ENCODE data around the gene SLC44A4.
"Not testable (repeated sequence)": the region's sequence is repeated elsewhere in the genome, so short reads cannot be mapped to it uniquely, and the experiment has no call there.

The SLC44A4 gene

DNA sequence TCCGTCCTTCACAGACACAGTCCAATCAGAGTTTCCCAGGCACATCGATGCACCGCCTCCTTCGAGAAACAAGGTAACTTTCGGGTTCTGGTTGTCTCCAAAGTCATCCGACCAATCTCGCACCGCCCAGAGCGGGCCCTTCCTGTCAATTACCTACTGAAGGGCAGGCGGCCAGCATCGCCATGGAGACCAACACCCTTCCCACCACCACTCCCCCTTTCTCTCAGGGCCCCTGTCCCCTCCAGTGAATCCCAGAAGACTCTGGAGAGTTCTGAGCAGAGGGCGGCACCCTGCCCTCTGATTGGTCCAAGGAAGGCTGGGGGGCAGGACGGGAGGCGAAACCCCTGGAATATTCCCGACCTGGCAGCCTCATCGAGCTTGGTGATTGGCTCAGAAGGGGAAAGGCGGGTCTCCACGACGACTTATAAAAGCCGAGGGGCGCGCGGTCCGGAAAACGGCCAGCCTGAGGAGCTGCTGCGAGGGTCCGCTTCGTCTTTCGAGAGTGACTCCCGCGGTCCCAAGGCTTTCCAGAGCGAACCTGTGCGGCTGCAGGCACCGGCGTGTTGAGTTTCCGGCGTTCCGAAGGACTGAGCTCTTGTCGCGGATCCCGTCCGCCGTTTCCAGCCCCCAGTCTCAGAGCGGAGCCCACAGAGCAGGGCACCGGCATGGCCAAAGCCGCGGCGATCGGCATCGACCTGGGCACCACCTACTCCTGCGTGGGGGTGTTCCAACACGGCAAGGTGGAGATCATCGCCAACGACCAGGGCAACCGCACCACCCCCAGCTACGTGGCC is 51.3 kb downstream of the SLC44A4 start, which contains the start of gene HSPA1B:
HSPA1B (plus strand) TSS at position 453 of the 794 bp plus-strand sequence; CDS start at position 666, 213 bp downstream.
- WGBS (ENCODE audit: insufficient coverage, insufficient read length): no CpG with 5 or more reads among the region's 56 CpGs
- H3K27me3 ChIP-seq (ENCODE audit: control insufficient read depth, insufficient read depth, low read length): no peaks in the 10 kb centered on the region
- H3K4me1 ChIP-seq (ENCODE audit: control insufficient read depth, insufficient read depth, low read length): no peaks in the 10 kb centered on the region; the same call in none of the 2 replicates
- H3K36me3 ChIP-seq (ENCODE audit: control insufficient read depth, insufficient read depth, low read length): no peaks in the 10 kb centered on the region; the same call in 1 of the 2 replicates
- peak within 1 kb of the TSS; percentile 66 for H3K27ac ChIP-seq (ENCODE audit: low read length)
- H3K9me3 ChIP-seq (ENCODE audit: control insufficient read depth, insufficient read depth, low read length): no peaks in the 10 kb centered on the region
- peak; percentile 100 for DNase-seq (ENCODE audit: low read depth, low spot score)
- H3K4me3 ChIP-seq (ENCODE audit: low read length): peak within 1 kb of the TSS; percentile 71

DNA sequence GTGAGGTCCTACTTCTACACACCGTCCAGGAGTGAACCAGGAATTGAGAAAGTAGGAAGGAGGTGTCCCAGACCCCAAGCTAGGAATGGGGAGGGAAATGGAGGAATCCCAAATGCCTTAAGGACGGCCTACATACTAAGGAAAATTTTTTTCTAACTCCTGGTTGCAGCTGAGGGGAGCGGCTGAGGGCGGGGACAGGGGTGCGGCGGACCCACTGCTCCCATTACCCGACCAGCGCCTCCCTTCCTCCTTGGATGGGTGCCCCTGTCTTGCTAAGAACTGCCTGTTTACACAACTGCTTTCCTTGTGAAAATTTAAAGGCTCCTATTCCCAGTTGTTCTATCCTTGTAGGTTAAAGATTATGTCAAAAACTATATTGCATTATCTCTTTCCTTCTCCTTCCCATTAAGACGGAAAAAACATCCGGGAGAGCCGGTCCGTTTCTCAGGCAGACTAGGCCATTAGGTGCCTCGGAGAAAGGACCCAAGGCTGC is 52.0 kb downstream of the SLC44A4 start:
- Histone ChIP-seq H3K36me3 (ENCODE audit: control insufficient read depth, insufficient read depth, low read length) (no peaks in the 10 kb centered on the region; the same call in 1 of the 2 replicates), H3K27me3 (ENCODE audit: control insufficient read depth, insufficient read depth, low read length) (no peaks in the 10 kb centered on the region), H3K4me3 (ENCODE audit: low read length) (peak overlapping the region; percentile 33; the same call in 1 of the 2 replicates), H3K27ac (ENCODE audit: low read length) (peak overlapping the region; percentile 66), H3K9me3 (ENCODE audit: control insufficient read depth, insufficient read depth, low read length) (no peaks in the 10 kb centered on the region), H3K4me1 (ENCODE audit: control insufficient read depth, insufficient read depth, low read length) (no peaks in the 10 kb centered on the region; the same call in none of the 2 replicates)
- no CpG with 5 or more reads among the region's 13 CpGs for WGBS (ENCODE audit: insufficient coverage, insufficient read length)
- no peak for DNase-seq (ENCODE audit: low read depth, low spot score)

DNA sequence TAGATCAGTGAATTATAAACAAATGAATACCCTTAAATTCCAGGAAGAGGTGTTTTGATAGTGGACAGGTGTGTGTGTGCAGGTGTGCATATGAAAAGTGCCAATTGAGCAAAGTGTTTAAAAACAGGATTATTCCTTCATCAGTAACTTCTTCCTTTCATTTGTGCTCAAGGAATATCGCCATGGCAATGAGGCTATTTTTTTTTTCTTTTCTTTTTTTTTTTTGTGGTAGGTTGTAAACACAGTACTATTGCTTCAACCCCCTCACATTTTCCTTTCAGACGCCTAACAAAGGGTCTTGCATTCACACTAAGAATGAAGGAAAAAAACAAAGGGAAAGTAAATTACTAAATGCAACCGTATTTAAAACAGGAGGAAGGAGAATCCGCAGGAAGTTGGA is 53.2 kb downstream of the SLC44A4 start:
- no peak for DNase-seq (ENCODE audit: low read depth, low spot score)
- WGBS (ENCODE audit: insufficient coverage, insufficient read length): no CpG with 5 or more reads among the region's 4 CpGs
- Histone ChIP-seq H3K4me1 (ENCODE audit: control insufficient read depth, insufficient read depth, low read length) (no peaks in the 10 kb centered on the region; the same call in none of the 2 replicates), H3K36me3 (ENCODE audit: control insufficient read depth, insufficient read depth, low read length) (no peaks in the 10 kb centered on the region; the same call in 1 of the 2 replicates), H3K9me3 (ENCODE audit: control insufficient read depth, insufficient read depth, low read length) (no peaks in the 10 kb centered on the region), H3K27me3 (ENCODE audit: control insufficient read depth, insufficient read depth, low read length) (no peaks in the 10 kb centered on the region), H3K27ac (ENCODE audit: low read length) (peak overlapping the region; percentile 42), H3K4me3 (ENCODE audit: low read length) (no peak overlapping the region)

- H3K4me1 ChIP-seq (ENCODE audit: control insufficient read depth, insufficient read depth, low read length); H3K27me3 ChIP-seq (ENCODE audit: control insufficient read depth, insufficient read depth, low read length); H3K27ac ChIP-seq (ENCODE audit: low read length); H3K36me3 ChIP-seq (ENCODE audit: control insufficient read depth, insufficient read depth, low read length); H3K4me3 ChIP-seq (ENCODE audit: low read length); H3K9me3 ChIP-seq (ENCODE audit: control insufficient read depth, insufficient read depth, low read length); DNase-seq (ENCODE audit: low read depth, low spot score): not testable (repeated sequence)
- no CpG with 5 or more reads among the region's 9 CpGs for WGBS (ENCODE audit: insufficient coverage, insufficient read length)
Measured at GRCh38 chr6:31823592-31824196, 55.1 kb downstream of the SLC44A4 start.

- Histone ChIP-seq H3K27ac (ENCODE audit: low read length) (no peak overlapping the region), H3K4me3 (ENCODE audit: low read length) (peak overlapping the region; percentile 29; the same call in 1 of the 2 replicates), H3K27me3 (ENCODE audit: control insufficient read depth, insufficient read depth, low read length) (no peaks in the 10 kb centered on the region), H3K36me3 (ENCODE audit: control insufficient read depth, insufficient read depth, low read length) (no peaks in the 10 kb centered on the region), H3K9me3 (ENCODE audit: control insufficient read depth, insufficient read depth, low read length) (no peaks in the 10 kb centered on the region), H3K4me1 (ENCODE audit: control insufficient read depth, insufficient read depth, low read length) (no peaks in the 10 kb centered on the region; the same call in none of the 2 replicates)
- no peak for DNase-seq (ENCODE audit: low read depth, low spot score)
- no CpG with 5 or more reads among the region's 25 CpGs for WGBS (ENCODE audit: insufficient coverage, insufficient read length)
Measured at GRCh38 chr6:31822036-31822821, 56.6 kb downstream of the SLC44A4 start.

- H3K4me3 ChIP-seq (ENCODE audit: low read length): peak overlapping the region; percentile 55; the same call in 1 of the 2 replicates
- no peaks in the 10 kb centered on the region; the same call in none of the 2 replicates for H3K4me1 ChIP-seq (ENCODE audit: control insufficient read depth, insufficient read depth, low read length)
- no peaks in the 10 kb centered on the region for H3K9me3 ChIP-seq (ENCODE audit: control insufficient read depth, insufficient read depth, low read length)
- H3K27ac ChIP-seq (ENCODE audit: low read length): no peak overlapping the region
- DNase-seq (ENCODE audit: low read depth, low spot score): no peak
- H3K36me3 ChIP-seq (ENCODE audit: control insufficient read depth, insufficient read depth, low read length): no peaks in the 10 kb centered on the region
- no peaks in the 10 kb centered on the region for H3K27me3 ChIP-seq (ENCODE audit: control insufficient read depth, insufficient read depth, low read length)
- no CpG with 5 or more reads among the region's 39 CpGs for WGBS (ENCODE audit: insufficient coverage, insufficient read length)
Measured at GRCh38 chr6:31821301-31822035, 57.3 kb downstream of the SLC44A4 start.

DNA sequence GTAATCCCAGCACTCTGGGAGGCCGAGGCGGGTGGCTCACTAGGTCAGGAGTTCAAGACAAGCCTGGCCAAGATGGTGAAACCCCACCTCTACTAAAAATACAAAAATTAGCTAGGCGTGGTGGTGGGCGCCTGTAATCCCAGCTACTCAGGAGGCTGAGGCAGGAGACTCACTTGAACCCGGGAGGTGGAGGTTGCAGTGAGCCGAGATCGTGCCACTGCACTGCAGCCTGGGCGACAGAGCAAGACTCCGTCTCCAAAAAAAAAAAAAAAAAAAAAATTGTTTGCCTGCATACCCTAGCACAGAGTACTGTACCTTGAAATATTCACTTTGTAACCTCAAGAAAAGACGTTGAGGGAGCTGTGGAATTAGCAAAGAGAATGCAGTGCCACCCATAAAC is 58.4 kb downstream of the SLC44A4 start:
- not testable (repeated sequence) for H3K27me3 ChIP-seq (ENCODE audit: control insufficient read depth, insufficient read depth, low read length); H3K36me3 ChIP-seq (ENCODE audit: control insufficient read depth, insufficient read depth, low read length); H3K4me3 ChIP-seq (ENCODE audit: low read length); H3K9me3 ChIP-seq (ENCODE audit: control insufficient read depth, insufficient read depth, low read length); H3K27ac ChIP-seq (ENCODE audit: low read length); DNase-seq (ENCODE audit: low read depth, low spot score); H3K4me1 ChIP-seq (ENCODE audit: control insufficient read depth, insufficient read depth, low read length)
- WGBS (ENCODE audit: insufficient coverage, insufficient read length): no CpG with 5 or more reads among the region's 10 CpGs

GRCh38 chr6:31819871-31820299 is 58.9 kb downstream of the SLC44A4 start:
- H3K27me3 ChIP-seq (ENCODE audit: control insufficient read depth, insufficient read depth, low read length): no peaks in the 10 kb centered on the region
- H3K9me3 ChIP-seq (ENCODE audit: control insufficient read depth, insufficient read depth, low read length): no peaks in the 10 kb centered on the region
- H3K36me3 ChIP-seq (ENCODE audit: control insufficient read depth, insufficient read depth, low read length): no peaks in the 10 kb centered on the region
- H3K4me3 ChIP-seq (ENCODE audit: low read length): no peak overlapping the region
- no peak for DNase-seq (ENCODE audit: low read depth, low spot score)
- no peaks in the 10 kb centered on the region; the same call in 1 of the 2 replicates for H3K4me1 ChIP-seq (ENCODE audit: control insufficient read depth, insufficient read depth, low read length)
- H3K27ac ChIP-seq (ENCODE audit: low read length): no peak overlapping the region

- not testable (repeated sequence) for H3K9me3 ChIP-seq (ENCODE audit: control insufficient read depth, insufficient read depth, low read length); H3K36me3 ChIP-seq (ENCODE audit: control insufficient read depth, insufficient read depth, low read length); H3K27ac ChIP-seq (ENCODE audit: low read length); DNase-seq (ENCODE audit: low read depth, low spot score); H3K4me3 ChIP-seq (ENCODE audit: low read length); H3K27me3 ChIP-seq (ENCODE audit: control insufficient read depth, insufficient read depth, low read length); H3K4me1 ChIP-seq (ENCODE audit: control insufficient read depth, insufficient read depth, low read length)
- WGBS (ENCODE audit: insufficient coverage, insufficient read length): no CpG with 5 or more reads among the region's 8 CpGs
Measured at GRCh38 chr6:31817929-31818511, 60.8 kb downstream of the SLC44A4 start.
